GM18909 (cell line): ENCODE measurements around the gene TRIM33.
"Not testable (repeated sequence)": the region's sequence is repeated elsewhere in the genome, so short reads cannot be mapped to it uniquely, and the experiment has no call there.

Experiments
- ATAC-seq: cut with Tn5 transposase; IDR thresholded peaks from one replicate; pipeline ENCODE4 v1.9.1; 2021; ENCODE audit warnings: mild to moderate bottlenecking; ENCODE audit not compliant: unreplicated experiment, poor library complexity

Gene TRIM33

GRCh38 chr1:114363230-114363629, 147.8 kb downstream of the TRIM33 start:
- not testable (repeated sequence) for ATAC-seq

- no peak for ATAC-seq
Observed at GRCh38 chr1:114359791-114360190, 151.2 kb downstream of the TRIM33 start.

- ATAC-seq, result no peak
Observed at GRCh38 chr1:114355240-114355639, 155.8 kb downstream of the TRIM33 start.

GRCh38 chr1:114353262-114353661, 157.7 kb downstream of the TRIM33 start:
- ATAC-seq, result no peak

GRCh38 chr1:114352797-114353196, 158.2 kb downstream of the TRIM33 start:
- no peak for ATAC-seq

- no peak for ATAC-seq
Observed at GRCh38 chr1:114350731-114351445, 160.1 kb downstream of the TRIM33 start.

- ATAC-seq, result no peak
Observed at GRCh38 chr1:114349891-114350605, 161.0 kb downstream of the TRIM33 start.

- ATAC-seq, result no peak
Observed at GRCh38 chr1:114347431-114348209, 163.4 kb downstream of the TRIM33 start.

- peak; percentile 99 for ATAC-seq
Observed at GRCh38 chr1:114346480-114347029, 164.4 kb downstream of the TRIM33 start.

GRCh38 chr1:114345930-114346479, 165.0 kb downstream of the TRIM33 start:
- peak; percentile 44 for ATAC-seq

- no peak for ATAC-seq
Observed at GRCh38 chr1:114344656-114345055, 166.3 kb downstream of the TRIM33 start.
